GM18870 (cell line): ENCODE measurements around the gene ACTG1.

Experiments used
- ATAC-seq: cut with Tn5 transposase; IDR thresholded peaks from one replicate; pipeline ENCODE4 v1.9.1; 2021; ENCODE audit warnings: moderate library complexity; ENCODE audit not compliant: unreplicated experiment

ACTG1 gene

GRCh38 chr17:81518113-81518784 lies 5.7 kb upstream of the ACTG1 start:
- no peak for ATAC-seq

- no peak for ATAC-seq
These were observed 4.9 kb upstream of the ACTG1 start for GRCh38 chr17:81517339-81518112.

GRCh38 chr17:81517009-81517338 lies 4.4 kb upstream of the ACTG1 start:
- no peak for ATAC-seq

GRCh38 chr17:81516439-81516838 lies 3.8 kb upstream of the ACTG1 start:
- no peak for ATAC-seq

GRCh38 chr17:81515530-81516041 lies 3.0 kb upstream of the ACTG1 start:
- ATAC-seq, result no peak

DNA sequence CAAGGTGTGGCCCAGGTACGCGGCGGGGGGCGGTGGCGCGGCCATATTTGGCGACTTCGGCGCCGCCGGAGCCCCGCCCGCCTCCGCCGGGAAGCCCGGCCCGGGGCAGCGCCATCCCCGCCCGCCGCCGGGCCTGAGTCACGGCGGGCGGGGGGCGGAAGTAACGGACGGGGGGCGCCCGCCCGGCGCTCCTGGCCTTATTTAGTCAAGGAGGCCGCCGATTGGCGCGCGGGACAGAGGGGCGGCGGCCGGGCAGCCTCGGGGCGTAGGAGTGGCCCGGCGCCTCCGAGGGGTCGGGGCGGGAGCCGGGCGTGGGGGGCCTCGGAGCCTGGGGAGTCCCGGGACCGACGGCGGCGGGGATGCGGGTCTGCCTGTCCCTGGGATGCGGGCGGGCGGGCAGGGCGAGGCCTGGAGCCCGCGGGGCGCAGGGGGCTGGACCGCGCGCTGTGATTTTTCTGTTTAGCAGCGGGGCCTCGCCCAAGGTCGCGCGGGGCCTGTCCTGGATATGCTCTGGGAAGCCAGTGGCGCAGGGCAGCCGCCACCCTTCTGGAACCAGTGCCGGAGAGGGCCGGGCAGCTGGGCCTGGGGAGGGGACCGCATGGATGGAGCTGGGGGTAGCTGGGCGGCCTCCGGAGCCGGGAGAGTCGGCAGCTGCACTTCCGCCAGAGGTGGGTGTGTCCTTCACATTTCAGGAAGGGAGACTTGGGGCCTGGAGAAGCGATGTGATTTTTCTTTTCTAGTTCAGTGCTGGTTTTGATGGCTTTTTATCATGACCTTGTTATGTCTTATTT lies 2.3 kb upstream of the ACTG1 start:
- no peak for ATAC-seq

GRCh38 chr17:81514489-81514738 lies 1.8 kb upstream of the ACTG1 start:
- ATAC-seq, result no peak

DNA sequence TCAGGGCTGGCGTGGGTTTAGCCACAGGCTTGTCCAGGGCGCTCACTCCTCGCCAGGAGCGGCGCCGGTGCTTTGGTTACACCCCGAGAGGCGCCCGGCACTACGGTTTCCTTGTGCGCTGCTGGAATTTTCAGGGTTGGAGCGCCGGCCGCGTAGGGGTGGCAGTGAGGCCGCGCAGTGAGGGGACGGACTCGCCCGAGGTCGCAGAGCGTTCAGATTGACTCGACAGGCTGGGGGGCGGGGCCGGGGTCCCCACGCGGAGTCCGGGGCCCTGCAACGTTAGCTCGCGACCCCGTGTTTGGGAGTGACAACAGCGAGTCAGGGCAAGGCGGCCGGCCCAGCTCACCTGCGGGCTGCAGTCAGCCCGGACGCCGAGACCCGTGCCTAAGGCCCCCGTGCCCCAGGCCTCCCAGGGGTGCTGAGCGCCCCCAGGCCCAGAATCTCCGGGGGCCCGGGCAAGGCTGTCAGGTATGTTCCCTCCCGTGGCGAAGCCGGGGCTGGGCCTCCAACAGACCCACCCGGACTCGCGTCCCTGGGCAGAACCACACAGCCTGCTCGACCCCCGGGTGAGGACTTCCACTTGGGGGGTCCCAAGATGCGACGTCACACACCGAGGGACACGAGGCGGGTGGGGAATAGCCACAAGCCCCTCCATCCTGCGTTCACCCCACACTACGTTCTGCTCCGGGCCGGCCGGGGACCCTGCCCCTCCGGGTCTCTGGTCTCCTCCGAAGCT lies 1.3 kb upstream of the ACTG1 start:
- ATAC-seq, result no peak

GRCh38 chr17:81513372-81513752 lies 763 bp upstream of the ACTG1 start:
- ATAC-seq, result no peak

- ATAC-seq, result no peak
These were observed 616 bp downstream of the ACTG1 start for GRCh38 chr17:81511804-81512561.

DNA sequence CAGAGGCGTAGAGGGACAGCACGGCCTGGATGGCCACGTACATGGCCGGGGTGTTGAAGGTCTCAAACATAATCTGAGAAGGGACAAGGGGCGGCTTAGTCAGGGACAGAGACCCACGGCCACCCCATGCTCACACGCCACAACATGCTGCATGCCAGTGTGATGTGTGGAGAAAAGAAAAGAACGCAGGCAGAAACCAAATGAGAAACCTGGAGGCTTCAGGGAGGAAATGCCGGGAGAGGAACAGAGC lies 1.1 kb downstream of the ACTG1 start:
- ATAC-seq, result no peak

DNA sequence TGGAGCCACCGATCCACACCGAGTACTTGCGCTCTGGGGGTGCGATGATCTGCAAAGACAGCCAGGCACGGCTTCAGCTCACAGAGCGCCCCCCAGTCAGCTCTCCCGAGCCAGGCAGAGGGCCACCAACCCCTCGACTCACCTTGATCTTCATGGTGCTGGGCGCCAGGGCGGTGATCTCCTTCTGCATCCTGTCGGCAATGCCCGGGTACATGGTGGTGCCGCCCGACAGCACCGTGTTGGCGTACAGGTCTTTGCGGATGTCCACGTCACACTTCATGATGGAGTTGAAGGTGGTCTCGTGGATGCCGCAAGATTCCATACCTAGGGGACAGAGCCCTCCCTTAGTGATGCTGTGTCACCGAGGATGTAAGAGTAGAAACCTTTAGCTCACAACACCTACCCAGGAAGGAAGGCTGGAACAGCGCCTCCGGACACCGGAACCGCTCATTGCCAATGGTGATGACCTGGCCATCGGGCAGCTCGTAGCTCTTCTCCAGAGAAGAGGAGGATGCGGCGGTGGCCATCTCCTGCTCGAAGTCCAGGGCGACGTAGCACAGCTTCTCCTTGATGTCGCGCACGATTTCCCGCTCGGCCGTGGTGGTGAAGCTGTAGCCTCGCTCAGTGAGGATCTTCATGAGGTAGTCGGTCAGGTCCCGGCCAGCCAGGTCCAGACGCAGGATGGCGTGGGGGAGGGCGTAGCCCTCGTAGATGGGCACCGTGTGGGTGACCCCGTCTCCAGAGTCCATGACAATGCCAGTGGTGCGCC lies 1.6 kb downstream of the ACTG1 start:
- ATAC-seq, result no peak

DNA sequence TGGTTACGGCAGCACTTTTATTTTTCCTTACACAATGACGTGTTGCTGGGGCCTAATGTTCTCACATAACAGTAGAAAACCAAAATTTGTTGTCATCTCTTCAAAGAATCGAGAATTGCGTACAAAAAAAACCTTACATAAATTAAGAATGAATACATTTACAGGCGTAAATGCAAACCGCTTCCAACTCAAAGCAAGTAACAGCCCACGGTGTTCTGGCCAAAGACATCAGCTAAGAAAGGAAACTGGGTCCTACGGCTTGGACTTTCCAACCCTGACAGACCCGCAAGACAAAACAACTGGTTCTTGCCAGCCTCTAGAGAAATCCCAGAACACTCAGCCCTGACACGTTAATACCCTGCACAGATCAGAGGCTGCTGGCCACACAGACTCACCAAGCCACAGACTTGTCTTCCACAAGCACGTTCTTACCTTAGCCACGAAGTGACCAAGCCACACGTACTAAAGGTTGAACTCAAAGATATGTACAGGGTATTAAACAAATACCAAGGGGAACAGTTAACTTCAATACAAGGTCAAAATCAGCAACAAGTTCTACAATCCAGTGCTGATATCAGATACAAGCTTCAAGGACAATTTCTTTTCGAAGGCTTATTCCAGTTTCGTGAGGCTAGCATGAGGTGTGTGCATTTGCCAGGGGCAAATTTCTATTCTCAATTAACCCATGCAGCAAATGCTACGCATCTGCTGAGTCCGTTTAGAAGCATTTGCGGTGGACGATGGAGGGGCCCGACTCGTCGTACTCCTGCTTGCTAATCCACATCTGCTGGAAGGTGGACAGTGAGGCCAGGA lies 2.4 kb downstream of the ACTG1 start:
- no peak for ATAC-seq

DNA sequence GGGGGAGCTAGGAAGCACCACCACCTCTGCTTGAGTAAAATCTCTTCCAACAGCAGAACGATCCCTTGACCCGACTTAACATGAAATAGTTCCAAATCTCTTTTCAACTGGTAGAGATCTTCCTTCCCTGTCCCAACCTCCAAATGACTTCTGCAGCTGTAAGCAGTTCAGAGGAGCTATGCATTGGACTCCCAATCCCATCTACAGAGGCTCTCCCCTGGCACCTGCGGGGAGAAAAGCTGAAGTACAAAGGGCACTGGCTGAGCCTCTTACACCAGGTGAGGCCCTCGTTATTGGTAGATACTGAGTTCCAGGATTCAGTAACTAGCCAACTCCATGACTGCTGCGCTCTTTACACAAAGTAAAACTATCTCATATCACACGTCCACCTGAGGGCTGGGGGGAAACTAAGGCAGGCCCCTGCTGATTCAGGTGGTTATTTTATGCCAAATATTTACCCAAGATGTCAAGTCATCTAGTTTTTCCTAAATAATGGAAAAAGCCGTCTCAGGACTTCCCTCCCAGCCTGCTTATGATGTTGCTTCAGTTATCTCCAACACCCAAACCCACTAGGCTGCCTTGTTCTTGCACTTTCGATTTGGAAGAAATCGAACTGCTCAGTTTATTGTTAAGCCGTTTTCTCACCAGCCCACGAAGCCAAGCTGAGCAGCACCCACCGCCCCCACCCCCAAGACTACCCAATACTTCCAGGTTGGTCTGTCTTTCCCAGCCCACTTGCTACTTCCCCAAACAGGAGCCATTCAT lies 3.2 kb downstream of the ACTG1 start:
- no peak for ATAC-seq

- ATAC-seq, result no peak
These were observed 3.9 kb downstream of the ACTG1 start for GRCh38 chr17:81508639-81509206.

DNA sequence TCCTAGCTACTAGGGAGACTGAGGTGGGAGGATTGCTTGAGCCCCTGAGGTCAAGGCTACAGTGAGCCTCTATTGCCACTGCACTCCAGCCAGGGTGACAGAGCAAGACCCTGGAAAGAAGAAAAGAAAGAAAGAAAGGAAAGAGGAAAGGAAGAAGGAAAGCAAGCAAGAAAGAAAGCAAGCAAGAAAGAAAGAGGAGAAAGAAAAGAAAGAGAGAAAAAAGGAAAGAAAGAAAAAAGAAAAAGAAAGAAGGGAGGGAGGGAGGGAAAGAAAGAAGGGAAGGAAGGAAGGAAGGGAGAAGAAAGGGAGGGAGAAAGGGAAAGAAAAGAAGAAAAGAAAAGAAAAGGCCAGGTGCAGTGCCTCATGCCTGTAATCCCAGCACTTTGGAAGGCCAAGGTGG lies 9.0 kb downstream of the ACTG1 start:
- ATAC-seq, result no peak

GRCh38 chr17:81502471-81503017 lies 10.1 kb downstream of the ACTG1 start:
- no peak for ATAC-seq

GRCh38 chr17:81500047-81500446 lies 12.6 kb downstream of the ACTG1 start:
- no peak for ATAC-seq
